Fibroblast of skin of left biceps (primary cell): Measurements from ENCODE around the gene ACAD10.

Experiments
- DNase-seq, 2 experiments: peaks; one replicate each; pipeline ENCODE4 v3.0.0-alpha.2; 2013; ENCODE audit warnings: low read depth in 2 of 2

The ACAD10 gene

GRCh38 chr12:111775205-111776193 is 89.6 kb downstream of the ACAD10 start:
- no peak for DNase-seq

- no peak for DNase-seq
Observed at GRCh38 chr12:111776836-111777344, 91.0 kb downstream of the ACAD10 start.

GRCh38 chr12:111777345-111778045 is 91.6 kb downstream of the ACAD10 start:
- DNase-seq: no peak

- no peak for DNase-seq
Observed at GRCh38 chr12:111780166-111780565, 94.3 kb downstream of the ACAD10 start.

GRCh38 chr12:111780615-111781014 is 94.8 kb downstream of the ACAD10 start:
- no peak for DNase-seq

GRCh38 chr12:111781085-111781658 is 95.3 kb downstream of the ACAD10 start:
- no peak for DNase-seq

GRCh38 chr12:111783046-111783445 is 97.2 kb downstream of the ACAD10 start:
- DNase-seq: no peak

GRCh38 chr12:111784953-111785352 is 99.1 kb downstream of the ACAD10 start:
- DNase-seq: no peak

- DNase-seq: no peak
Observed at GRCh38 chr12:111785651-111786050, 99.8 kb downstream of the ACAD10 start.

GRCh38 chr12:111788178-111788654 is 102.4 kb downstream of the ACAD10 start:
- DNase-seq: peak; percentile 19 to 50

GRCh38 chr12:111789779-111790178 is 103.9 kb downstream of the ACAD10 start:
- no peak for DNase-seq

- no peak for DNase-seq
Observed at GRCh38 chr12:111791507-111791906, 105.7 kb downstream of the ACAD10 start.

- DNase-seq: no peak
Observed at GRCh38 chr12:111792155-111792855, 106.5 kb downstream of the ACAD10 start.

- no peak for DNase-seq
Observed at GRCh38 chr12:111792856-111793235, 107.0 kb downstream of the ACAD10 start.

GRCh38 chr12:111798182-111798581 is 112.3 kb downstream of the ACAD10 start:
- no peak for DNase-seq

- no peak for DNase-seq
Observed at GRCh38 chr12:111799758-111800157, 113.9 kb downstream of the ACAD10 start.

- no peak for DNase-seq
Observed at GRCh38 chr12:111803038-111803626, 117.3 kb downstream of the ACAD10 start.

GRCh38 chr12:111803851-111804250 is 118.0 kb downstream of the ACAD10 start:
- DNase-seq: no peak

- no peak for DNase-seq
Observed at GRCh38 chr12:111806304-111806703, 120.5 kb downstream of the ACAD10 start.
